ENCODE results near the gene BSN. TPM values are rescaled to one million over a fixed set of nuclear protein-coding genes. Genes with fewer than 3 reads are reported as not detected.

The BSN gene
- total and polyA plus RNA-seq, 2 donors (not counting 1 experiment from before 2014, with no cell fraction given): under 0.01 to 0.01 TPM

DNA sequence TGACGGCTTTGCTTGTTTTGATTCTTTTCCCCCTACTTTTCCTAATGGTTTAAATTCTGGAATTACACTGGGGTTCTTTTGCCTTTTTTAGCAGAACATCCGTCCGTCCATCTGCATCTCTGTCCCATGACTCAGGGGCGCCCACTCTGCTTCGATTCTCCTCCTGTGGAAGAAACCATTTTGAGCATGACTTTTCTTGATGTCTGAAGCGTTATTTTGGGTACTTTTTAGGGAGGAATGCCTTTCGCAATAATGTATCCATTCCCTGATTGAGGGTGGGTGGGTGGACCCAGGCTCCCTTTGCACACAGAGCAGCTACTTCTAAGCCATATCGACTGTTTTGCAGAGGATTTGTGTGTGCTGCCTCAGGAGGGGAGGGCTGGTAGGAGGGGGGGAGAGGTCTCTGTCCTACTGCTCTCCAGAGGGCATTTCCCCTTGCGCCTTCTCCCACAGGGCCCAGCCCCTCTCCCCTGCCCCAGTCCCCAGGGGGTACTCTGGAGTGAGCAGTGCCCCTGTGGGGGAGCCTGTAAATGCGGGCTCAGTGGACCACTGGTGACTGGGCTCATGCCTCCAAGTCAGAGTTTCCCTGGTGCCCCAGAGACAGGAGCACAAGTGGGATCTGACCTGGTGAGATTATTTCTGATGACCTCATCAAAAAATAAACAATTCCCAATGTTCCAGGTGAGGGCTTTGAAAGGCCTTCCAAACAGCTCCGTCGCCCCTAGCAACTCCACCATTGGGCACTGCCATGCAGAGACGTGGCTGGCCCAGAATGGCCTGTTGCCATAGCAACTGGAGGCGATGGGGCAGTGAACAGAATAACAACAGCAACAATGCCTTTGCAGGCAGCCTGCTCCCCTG is 19.5 kb upstream of the BSN start:
- no peaks in the 10 kb centered on the region for H3K4me1 ChIP-seq (ENCODE audit: control insufficient read depth, extremely low read depth, insufficient read depth, low read length)
- H3K79me2 ChIP-seq (ENCODE audit: control insufficient read depth, insufficient read depth, low read length): no peaks in the 10 kb centered on the region
- H3K4me2 ChIP-seq (ENCODE audit: extremely low read depth, insufficient read depth, low read length): no peak overlapping the region
- peaks cover 1% of the 10 kb centered on the region for H3K36me3 ChIP-seq (ENCODE audit: control insufficient read depth, insufficient read depth, low read length)
- no peak for TF ChIP-seq EZH2 (IDR thresholded peaks at IDR 0.05; ENCODE audit: low read length, missing control alignments)
- TF ChIP-seq, protein P1, sequence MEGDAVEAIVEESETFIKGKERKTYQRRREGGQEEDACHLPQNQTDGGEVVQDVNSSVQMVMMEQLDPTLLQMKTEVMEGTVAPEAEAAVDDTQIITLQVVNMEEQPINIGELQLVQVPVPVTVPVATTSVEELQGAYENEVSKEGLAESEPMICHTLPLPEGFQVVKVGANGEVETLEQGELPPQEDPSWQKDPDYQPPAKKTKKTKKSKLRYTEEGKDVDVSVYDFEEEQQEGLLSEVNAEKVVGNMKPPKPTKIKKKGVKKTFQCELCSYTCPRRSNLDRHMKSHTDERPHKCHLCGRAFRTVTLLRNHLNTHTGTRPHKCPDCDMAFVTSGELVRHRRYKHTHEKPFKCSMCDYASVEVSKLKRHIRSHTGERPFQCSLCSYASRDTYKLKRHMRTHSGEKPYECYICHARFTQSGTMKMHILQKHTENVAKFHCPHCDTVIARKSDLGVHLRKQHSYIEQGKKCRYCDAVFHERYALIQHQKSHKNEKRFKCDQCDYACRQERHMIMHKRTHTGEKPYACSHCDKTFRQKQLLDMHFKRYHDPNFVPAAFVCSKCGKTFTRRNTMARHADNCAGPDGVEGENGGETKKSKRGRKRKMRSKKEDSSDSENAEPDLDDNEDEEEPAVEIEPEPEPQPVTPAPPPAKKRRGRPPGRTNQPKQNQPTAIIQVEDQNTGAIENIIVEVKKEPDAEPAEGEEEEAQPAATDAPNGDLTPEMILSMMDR (conservative IDR thresholded peaks at IDR 0.05 in 1 of 2, IDR thresholded peaks at IDR 0.05 in 1 of 2; ENCODE audit: low read depth in 1 of 2, low read length in 2 of 2): no peak
- no peaks in the 10 kb centered on the region for H3K27me3 ChIP-seq (ENCODE audit: control insufficient read depth, insufficient read depth, low read length)
- no peaks in the 10 kb centered on the region for H4K20me1 ChIP-seq (ENCODE audit: control insufficient read depth, extremely low read depth, insufficient read depth, low read length)
- no peak overlapping the region for H3K27ac ChIP-seq (ENCODE audit: insufficient read depth, low read length)
- H3K9me3 ChIP-seq (ENCODE audit: control insufficient read depth, insufficient read depth, low read depth, low read length): no peaks in the 10 kb centered on the region
- H3K9ac ChIP-seq (ENCODE audit: insufficient read depth, low read length): no peak overlapping the region
- H2AFZ ChIP-seq (ENCODE audit: low read length): no peak overlapping the region
- DNase-seq (ENCODE audit: low read depth in 2 of 2): peak in 1 of 2 donors; percentile 39
- H3K4me3 ChIP-seq (replicated peaks in 1 of 4; ENCODE audit: control extremely low read depth in 1 of 4, insufficient read depth in 1 of 4, low read depth in 3 of 4, low read length in 4 of 4): no peak overlapping the region

DNA sequence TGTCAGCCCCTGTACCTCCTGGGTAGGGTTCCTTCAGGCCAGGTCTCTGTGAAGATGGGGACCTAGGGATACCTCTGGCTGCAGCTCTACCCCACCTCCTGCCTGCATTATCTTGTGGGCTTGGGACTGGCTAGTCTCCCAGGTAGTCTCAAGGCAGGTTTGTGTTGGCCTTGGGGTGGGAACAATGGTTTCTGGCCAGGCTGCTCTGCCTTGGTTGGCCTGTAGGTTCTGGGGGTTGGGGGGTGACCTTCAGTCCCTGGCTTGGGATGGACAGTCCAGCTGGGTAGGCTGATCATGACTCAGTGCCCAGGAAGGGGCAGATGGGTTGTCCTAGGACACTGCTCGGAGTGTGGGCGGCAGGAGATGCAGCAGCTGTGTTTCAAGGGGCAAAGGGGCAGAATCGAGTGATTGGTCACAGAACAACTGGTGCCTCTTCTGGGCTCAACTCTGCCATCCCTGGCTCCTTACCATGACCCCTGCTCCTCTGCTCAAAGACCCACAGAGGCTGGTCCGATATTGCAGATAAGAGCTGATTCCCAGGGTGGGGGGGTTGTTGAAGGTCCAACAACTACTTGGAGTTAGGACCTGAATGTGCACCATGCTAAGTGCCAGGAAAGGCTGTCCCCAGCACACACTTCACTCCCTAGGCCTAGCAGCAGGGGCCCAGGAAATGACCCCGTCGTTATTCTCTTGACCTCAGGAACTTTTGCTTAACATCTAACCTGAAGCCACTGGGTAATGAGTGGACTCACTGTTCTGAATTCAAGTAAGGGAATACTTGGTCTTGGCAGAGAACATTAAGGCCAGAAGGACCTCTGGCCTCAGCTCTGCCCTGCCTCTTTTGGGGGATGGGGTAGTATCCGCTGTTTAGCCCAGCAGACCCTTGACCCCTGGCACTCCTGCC is 18.1 kb upstream of the BSN start:
- H3K36me3 ChIP-seq (ENCODE audit: control insufficient read depth, insufficient read depth, low read length): peaks cover 1% of the 10 kb centered on the region
- no peak overlapping the region for H3K4me3 ChIP-seq (replicated peaks in 1 of 4; ENCODE audit: control extremely low read depth in 1 of 4, insufficient read depth in 1 of 4, low read depth in 3 of 4, low read length in 4 of 4)
- no peak overlapping the region for H3K27ac ChIP-seq (ENCODE audit: insufficient read depth, low read length)
- no peak for DNase-seq (ENCODE audit: low read depth in 2 of 2)
- H3K79me2 ChIP-seq (ENCODE audit: control insufficient read depth, insufficient read depth, low read length): no peaks in the 10 kb centered on the region
- H2AFZ ChIP-seq (ENCODE audit: low read length): no peak overlapping the region
- no peak overlapping the region for H3K4me2 ChIP-seq (ENCODE audit: extremely low read depth, insufficient read depth, low read length)
- peaks cover 5% of the 10 kb centered on the region for H3K4me1 ChIP-seq (ENCODE audit: control insufficient read depth, extremely low read depth, insufficient read depth, low read length)
- TF ChIP-seq EZH2 (IDR thresholded peaks at IDR 0.05; ENCODE audit: low read length, missing control alignments): no peak
- TF ChIP-seq, protein P1 (conservative IDR thresholded peaks at IDR 0.05 in 1 of 2, IDR thresholded peaks at IDR 0.05 in 1 of 2; ENCODE audit: low read depth in 1 of 2, low read length in 2 of 2): no peak
- H3K9me3 ChIP-seq (ENCODE audit: control insufficient read depth, insufficient read depth, low read depth, low read length): no peaks in the 10 kb centered on the region
- no peaks in the 10 kb centered on the region for H3K27me3 ChIP-seq (ENCODE audit: control insufficient read depth, insufficient read depth, low read length)
- H3K9ac ChIP-seq (ENCODE audit: insufficient read depth, low read length): no peak overlapping the region
- no peaks in the 10 kb centered on the region for H4K20me1 ChIP-seq (ENCODE audit: control insufficient read depth, extremely low read depth, insufficient read depth, low read length)

Data from fibroblast of lung (primary cell).